ENCODE measurements around the gene MPO.

GRCh38 chr17:58282442-58282841 lies 1.7 kb upstream of the MPO start:
- TF ChIP-seq CTCF (IDR thresholded peaks at IDR 0.05) (no peak), POLR2A (IDR thresholded peaks at IDR 0.05) (no peak)
